NT2/D1 (cell line): Measurements from ENCODE around the gene CDH22.

Source experiments
- SUZ12 ChIP-seq: IDR thresholded peaks from 2 replicates; pipeline ENCODE4 v1.6.1; 2011; ENCODE audit not compliant: insufficient read length, insufficient read depth; ENCODE audit errors: extremely low read depth
- ZNF274 ChIP-seq: IDR thresholded peaks from 2 replicates; pipeline ENCODE4 v1.6.1; 2011; ENCODE audit warnings: mild to moderate bottlenecking, low read depth, low read length

DNA sequence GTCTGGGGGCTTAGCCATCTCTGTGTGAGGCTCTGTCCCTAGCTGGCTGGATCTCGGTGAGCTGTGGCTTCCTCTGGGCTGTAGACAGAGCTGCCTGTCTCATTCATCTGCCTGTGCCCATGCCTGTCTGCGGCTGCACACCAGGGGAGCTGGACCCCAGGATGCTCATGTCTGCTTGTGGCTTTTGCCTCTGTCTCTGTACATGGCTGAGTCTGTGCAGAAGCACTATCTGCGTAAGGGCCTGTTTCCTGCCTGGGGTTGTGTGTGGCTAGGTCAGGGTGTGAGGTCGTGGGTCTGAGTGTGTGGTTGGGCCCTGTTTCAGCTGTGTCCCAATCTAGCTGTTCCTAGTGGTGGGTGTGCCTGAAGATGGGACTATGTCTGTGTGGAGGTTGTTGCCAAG is 68.2 kb downstream of the CDH22 start:
- TF ChIP-seq SUZ12 (no peak), ZNF274 (no peak)
